Progenitor cell of endocrine pancreas (in vitro differentiated cells): ENCODE results near the gene PDE6C. TPM values are rescaled to one million over a fixed set of nuclear protein-coding genes. Genes with fewer than 3 reads are reported as not detected.

Experiments
- DNase-seq: peaks from one replicate; pipeline ENCODE4 v3.0.0; 2021; ENCODE audit warnings: low spot score; ENCODE audit not compliant: unreplicated experiment
- H3K27ac Mint-ChIP-seq: 2 replicates; pipeline ENCODE4 v1.8.0; 2021; ENCODE audit warnings: mild to moderate bottlenecking, moderate library complexity, mixed read lengths
- H3K27me3 Mint-ChIP-seq: 2 replicates; pipeline ENCODE4 v1.8.0; 2021; ENCODE audit warnings: mixed read lengths
- H3K36me3 Mint-ChIP-seq: 2 replicates; pipeline ENCODE4 v1.8.0; 2022; ENCODE audit warnings: mixed read lengths; ENCODE audit not compliant: insufficient read depth
- H3K4me1 Mint-ChIP-seq: 2 replicates; pipeline ENCODE4 v1.8.0; 2021; ENCODE audit warnings: low read depth, mixed read lengths
- H3K4me3 Mint-ChIP-seq: 2 replicates; pipeline ENCODE4 v1.8.0; 2021; ENCODE audit warnings: low read depth, mild to moderate bottlenecking, moderate library complexity, mixed read lengths
- H3K9me3 Mint-ChIP-seq: 2 replicates; pipeline ENCODE4 v1.8.0; 2021; ENCODE audit warnings: low read depth, mixed read lengths
- total RNA-seq: library from RNA; stranded (reverse); gene quantifications from 2 replicates; pipeline ENCODE4 v1.2.1, GENCODE V29; 2021
- TF ChIP-seq, protein P1 (sequence below): fragments of 200-600 bp; sonication (generic); IDR thresholded peaks from one replicate; pipeline ENCODE4 v1.5.0; 2021; ENCODE audit warnings: antibody characterized with exemption, mild to moderate bottlenecking; ENCODE audit not compliant: unreplicated experiment

The PDE6C gene
- total RNA-seq, 1 donor from 2014 or later = not detected

DNA sequence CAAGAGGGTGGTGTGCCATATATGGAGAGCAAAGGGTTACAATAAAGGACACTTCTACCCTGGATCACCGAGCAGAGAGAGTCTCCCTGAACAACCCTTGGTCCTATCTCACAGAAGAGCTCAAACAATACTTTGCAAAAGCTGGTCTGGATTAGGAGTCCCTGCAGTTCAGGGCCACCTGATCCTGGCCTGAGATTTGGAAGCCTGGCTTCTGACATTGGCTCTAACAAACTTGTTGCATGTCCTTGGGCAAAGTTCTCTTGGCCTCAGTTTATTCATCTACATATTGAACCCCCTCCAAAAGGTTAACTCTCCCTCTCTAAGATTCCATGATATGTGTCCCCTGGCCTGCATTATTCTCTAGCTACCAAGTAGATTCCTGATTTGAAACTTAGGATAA, 13.0 kb upstream of the PDE6C start:
- H3K27me3 Mint-ChIP-seq = peaks cover 57% of the 10 kb centered on the region
- H3K9me3 Mint-ChIP-seq = no peaks in the 10 kb centered on the region
- H3K36me3 Mint-ChIP-seq = no peaks in the 10 kb centered on the region
- TF ChIP-seq, protein P1, sequence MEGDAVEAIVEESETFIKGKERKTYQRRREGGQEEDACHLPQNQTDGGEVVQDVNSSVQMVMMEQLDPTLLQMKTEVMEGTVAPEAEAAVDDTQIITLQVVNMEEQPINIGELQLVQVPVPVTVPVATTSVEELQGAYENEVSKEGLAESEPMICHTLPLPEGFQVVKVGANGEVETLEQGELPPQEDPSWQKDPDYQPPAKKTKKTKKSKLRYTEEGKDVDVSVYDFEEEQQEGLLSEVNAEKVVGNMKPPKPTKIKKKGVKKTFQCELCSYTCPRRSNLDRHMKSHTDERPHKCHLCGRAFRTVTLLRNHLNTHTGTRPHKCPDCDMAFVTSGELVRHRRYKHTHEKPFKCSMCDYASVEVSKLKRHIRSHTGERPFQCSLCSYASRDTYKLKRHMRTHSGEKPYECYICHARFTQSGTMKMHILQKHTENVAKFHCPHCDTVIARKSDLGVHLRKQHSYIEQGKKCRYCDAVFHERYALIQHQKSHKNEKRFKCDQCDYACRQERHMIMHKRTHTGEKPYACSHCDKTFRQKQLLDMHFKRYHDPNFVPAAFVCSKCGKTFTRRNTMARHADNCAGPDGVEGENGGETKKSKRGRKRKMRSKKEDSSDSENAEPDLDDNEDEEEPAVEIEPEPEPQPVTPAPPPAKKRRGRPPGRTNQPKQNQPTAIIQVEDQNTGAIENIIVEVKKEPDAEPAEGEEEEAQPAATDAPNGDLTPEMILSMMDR = no peak
- no peak overlapping the region for H3K27ac Mint-ChIP-seq
- no peak overlapping the region for H3K4me3 Mint-ChIP-seq
- peaks cover 9% of the 10 kb centered on the region for H3K4me1 Mint-ChIP-seq
- no peak for DNase-seq

DNA sequence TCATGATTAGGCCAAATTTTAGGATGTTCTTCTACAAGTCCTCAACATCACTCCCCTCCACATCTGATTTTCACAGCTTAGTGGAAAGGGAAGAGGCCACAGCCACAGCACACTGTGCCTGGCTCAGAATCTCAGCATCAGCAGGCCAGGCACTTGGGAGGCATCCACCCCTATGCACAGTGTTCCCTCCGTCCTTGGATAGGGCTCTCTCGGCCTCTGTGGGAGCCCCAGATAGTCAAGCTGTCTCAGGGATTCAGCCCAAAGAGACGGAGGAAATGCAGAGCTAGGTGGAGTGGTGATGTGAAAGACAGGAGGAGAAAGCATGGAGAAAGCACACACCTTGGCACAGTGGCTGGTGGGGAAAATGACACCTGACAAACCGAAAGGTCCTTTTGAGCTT, 12.6 kb upstream of the PDE6C start:
- DNase-seq = no peak
- H3K4me3 Mint-ChIP-seq = peak overlapping the region; percentile 62
- peaks cover 9% of the 10 kb centered on the region for H3K4me1 Mint-ChIP-seq
- peaks cover 58% of the 10 kb centered on the region for H3K27me3 Mint-ChIP-seq
- no peaks in the 10 kb centered on the region for H3K9me3 Mint-ChIP-seq
- TF ChIP-seq, protein P1 = no peak
- H3K27ac Mint-ChIP-seq = no peak overlapping the region
- no peaks in the 10 kb centered on the region for H3K36me3 Mint-ChIP-seq

DNA sequence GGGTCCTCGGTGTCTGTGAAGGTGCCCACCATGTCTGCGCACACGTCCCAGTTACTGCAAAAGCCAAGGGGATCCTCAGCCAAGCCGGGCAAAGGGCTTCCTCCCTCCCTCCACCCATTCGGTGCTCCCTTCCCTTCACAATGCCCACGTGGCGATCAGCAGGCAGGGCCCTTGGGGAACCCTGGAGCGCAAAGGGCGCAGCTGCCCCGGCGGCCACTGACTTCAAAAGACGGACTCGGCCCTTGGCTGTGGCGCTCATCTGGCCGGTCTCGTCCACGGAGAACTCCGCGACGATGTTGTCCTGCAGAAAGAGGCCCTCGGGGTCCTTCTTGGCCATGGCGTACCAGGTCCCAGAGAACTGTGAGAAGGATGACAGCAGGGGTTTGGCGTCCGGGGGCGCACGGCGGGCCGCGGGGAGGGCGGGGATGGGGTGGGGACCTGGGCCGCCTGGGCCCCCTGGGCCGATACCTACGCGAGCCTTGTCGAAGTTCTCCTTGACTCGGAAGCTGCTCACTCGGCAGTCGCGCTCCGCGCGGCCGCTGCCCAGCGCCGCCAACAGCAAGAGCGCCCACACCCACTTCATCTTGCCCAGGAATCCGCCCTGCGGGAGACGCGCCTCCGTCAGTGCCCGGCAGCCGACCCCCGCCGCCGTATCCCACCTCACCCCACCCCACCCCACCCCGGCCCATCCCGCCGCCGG, 11.7 kb upstream of the PDE6C start:
- Mint-ChIP-seq H3K27ac (peak overlapping the region; percentile 49), H3K9me3 (no peaks in the 10 kb centered on the region), H3K27me3 (peaks cover 56% of the 10 kb centered on the region), H3K4me1 (peaks cover 7% of the 10 kb centered on the region), H3K36me3 (no peaks in the 10 kb centered on the region), H3K4me3 (peak overlapping the region; percentile 62)
- TF ChIP-seq, protein P1 = no peak
- no peak for DNase-seq

- no peak for DNase-seq
- Mint-ChIP-seq H3K4me1 (peaks cover 7% of the 10 kb centered on the region), H3K4me3 (peak within 1 kb of the TSS; percentile 62), H3K27me3 (peaks cover 59% of the 10 kb centered on the region), H3K9me3 (no peaks in the 10 kb centered on the region), H3K27ac (peak within 1 kb of the TSS; percentile 49), H3K36me3 (no peaks in the 10 kb centered on the region)
- TF ChIP-seq, protein P1 = no peak
These were observed 11.1 kb upstream of the PDE6C start, which contains the start of gene RBP4 for GRCh38 chr10:93601146-93601773. Gene RBP4 (minus strand): TSS chr10:93601235. CDS start chr10:93601028, 207 bp downstream.

GRCh38 chr10:93601774-93602162, 10.6 kb upstream of the PDE6C start:
- H3K4me3 Mint-ChIP-seq = peak overlapping the region; percentile 59
- DNase-seq = no peak
- H3K27me3 Mint-ChIP-seq = peaks cover 59% of the 10 kb centered on the region
- no peaks in the 10 kb centered on the region for H3K36me3 Mint-ChIP-seq
- TF ChIP-seq, protein P1 = no peak
- H3K4me1 Mint-ChIP-seq = peaks cover 7% of the 10 kb centered on the region
- H3K9me3 Mint-ChIP-seq = no peaks in the 10 kb centered on the region
- no peak overlapping the region for H3K27ac Mint-ChIP-seq
